SK-N-SH treated with all-trans-retinoic acid at 6 μM for 48 hours (cell line): ENCODE measurements around the gene SPATA33.

Source experiments
- ATAC-seq: fragments of 200-7000 bp; cut with Tn5 transposase; 3 replicates; pipeline ENCODE4 v1.9.1; 2020; ENCODE audit warnings: mild to moderate bottlenecking, moderate library complexity
- ARNTL ChIP-seq: fragments of 450-650 bp; formaldehyde crosslinking; IDR thresholded peaks from 2 replicates; pipeline ENCODE4 v1.5.0; 2020; ENCODE audit warnings: low read depth, mild to moderate bottlenecking, moderate library complexity, borderline replicate concordance
- CSDC2 ChIP-seq: fragments of 250-450 bp; sonication (Bioruptor Pico); IDR thresholded peaks from 2 replicates; pipeline ENCODE4 v1.5.0; 2020; ENCODE audit warnings: mild to moderate bottlenecking, moderate library complexity
- CSRNP3 ChIP-seq: fragments of 250-450 bp; sonication (Bioruptor Pico); IDR thresholded peaks from 2 replicates; pipeline ENCODE4 v1.5.1; 2021; ENCODE audit warnings: mild to moderate bottlenecking, moderate library complexity
- ISL1 ChIP-seq: fragments of 250-450 bp; sonication (Bioruptor Pico); IDR thresholded peaks from 2 replicates; pipeline ENCODE4 v2.1.2; 2022; ENCODE audit warnings: mild to moderate bottlenecking, moderate library complexity
- OSR1 ChIP-seq: fragments of 250-450 bp; sonication (Bioruptor Pico); IDR thresholded peaks from 2 replicates; pipeline ENCODE4 v1.8.0; 2022; ENCODE audit warnings: moderate library complexity, mild to moderate bottlenecking, inconsistent platforms
- PATZ1 ChIP-seq: fragments of 250-450 bp; sonication (Bioruptor Pico); IDR thresholded peaks from 2 replicates; pipeline ENCODE4 v1.8.0; 2020; ENCODE audit warnings: mild to moderate bottlenecking, moderate library complexity, borderline replicate concordance
- PPARA ChIP-seq: fragments of 250-450 bp; sonication (Bioruptor Pico); IDR thresholded peaks from 2 replicates; pipeline ENCODE4 v1.5.0; 2020; ENCODE audit warnings: mild to moderate bottlenecking, borderline replicate concordance
- RARB ChIP-seq: fragments of 250-450 bp; sonication (Bioruptor Pico); IDR thresholded peaks from 2 replicates; pipeline ENCODE4 v1.8.0; 2021; ENCODE audit warnings: mild to moderate bottlenecking, moderate library complexity
- SNAI2 ChIP-seq: fragments of 250-450 bp; sonication (Bioruptor Pico); IDR thresholded peaks from 2 replicates; pipeline ENCODE4 v1.5.0; 2020; ENCODE audit warnings: mild to moderate bottlenecking, moderate library complexity
- TCF4 ChIP-seq: fragments of 250-450 bp; sonication (Bioruptor Pico); IDR thresholded peaks from 2 replicates; pipeline ENCODE4 v1.8.0; 2021; ENCODE audit warnings: mild to moderate bottlenecking, moderate library complexity, borderline replicate concordance
- TOX ChIP-seq: fragments of 250-450 bp; sonication (Bioruptor Pico); IDR thresholded peaks from 2 replicates; pipeline ENCODE4 v1.8.0; 2021; ENCODE audit warnings: mild to moderate bottlenecking, moderate library complexity, borderline replicate concordance
- ZC3H10 ChIP-seq: fragments of 250-450 bp; sonication (Bioruptor Pico); IDR thresholded peaks from 2 replicates; pipeline ENCODE4 v1.5.1; 2021; ENCODE audit warnings: mild to moderate bottlenecking, moderate library complexity
- ZFP30 ChIP-seq: fragments of 450-650 bp; formaldehyde crosslinking; IDR thresholded peaks from 2 replicates; pipeline ENCODE4 v1.5.0; 2022; ENCODE audit warnings: mild to moderate bottlenecking, moderate library complexity
- ZNF565 ChIP-seq: fragments of 450-650 bp; formaldehyde crosslinking; conservative IDR thresholded peaks from 2 replicates; pipeline ENCODE4 v1.5.0; 2020; ENCODE audit warnings: low read depth, mild to moderate bottlenecking, moderate library complexity
- ZNF70 ChIP-seq: fragments of 450-650 bp; formaldehyde crosslinking; IDR thresholded peaks from 2 replicates; pipeline ENCODE4 v1.5.0; 2020; ENCODE audit warnings: mild to moderate bottlenecking, moderate library complexity
- ZNF8 ChIP-seq: fragments of 450-650 bp; formaldehyde crosslinking; IDR thresholded peaks from 2 replicates; pipeline ENCODE4 v1.5.0; 2020; ENCODE audit warnings: mild to moderate bottlenecking, moderate library complexity
- TF ChIP-seq, protein P1 (sequence below): fragments of 250-450 bp; sonication (Bioruptor Pico); IDR thresholded peaks from 2 replicates; pipeline ENCODE4 v1.5.0; 2020; ENCODE audit warnings: mild to moderate bottlenecking, moderate library complexity
- TF ChIP-seq, protein P2 (sequence below): fragments of 250-450 bp; sonication (Bioruptor Pico); IDR thresholded peaks from 2 replicates; pipeline ENCODE4 v1.8.0; 2021; ENCODE audit warnings: low read depth, mild to moderate bottlenecking, moderate library complexity, borderline replicate concordance

Gene SPATA33

GRCh38 chr16:89672177-89672941 lies 14.7 kb downstream of the SPATA33 start (continued):
- TF ChIP-seq, protein P1, sequence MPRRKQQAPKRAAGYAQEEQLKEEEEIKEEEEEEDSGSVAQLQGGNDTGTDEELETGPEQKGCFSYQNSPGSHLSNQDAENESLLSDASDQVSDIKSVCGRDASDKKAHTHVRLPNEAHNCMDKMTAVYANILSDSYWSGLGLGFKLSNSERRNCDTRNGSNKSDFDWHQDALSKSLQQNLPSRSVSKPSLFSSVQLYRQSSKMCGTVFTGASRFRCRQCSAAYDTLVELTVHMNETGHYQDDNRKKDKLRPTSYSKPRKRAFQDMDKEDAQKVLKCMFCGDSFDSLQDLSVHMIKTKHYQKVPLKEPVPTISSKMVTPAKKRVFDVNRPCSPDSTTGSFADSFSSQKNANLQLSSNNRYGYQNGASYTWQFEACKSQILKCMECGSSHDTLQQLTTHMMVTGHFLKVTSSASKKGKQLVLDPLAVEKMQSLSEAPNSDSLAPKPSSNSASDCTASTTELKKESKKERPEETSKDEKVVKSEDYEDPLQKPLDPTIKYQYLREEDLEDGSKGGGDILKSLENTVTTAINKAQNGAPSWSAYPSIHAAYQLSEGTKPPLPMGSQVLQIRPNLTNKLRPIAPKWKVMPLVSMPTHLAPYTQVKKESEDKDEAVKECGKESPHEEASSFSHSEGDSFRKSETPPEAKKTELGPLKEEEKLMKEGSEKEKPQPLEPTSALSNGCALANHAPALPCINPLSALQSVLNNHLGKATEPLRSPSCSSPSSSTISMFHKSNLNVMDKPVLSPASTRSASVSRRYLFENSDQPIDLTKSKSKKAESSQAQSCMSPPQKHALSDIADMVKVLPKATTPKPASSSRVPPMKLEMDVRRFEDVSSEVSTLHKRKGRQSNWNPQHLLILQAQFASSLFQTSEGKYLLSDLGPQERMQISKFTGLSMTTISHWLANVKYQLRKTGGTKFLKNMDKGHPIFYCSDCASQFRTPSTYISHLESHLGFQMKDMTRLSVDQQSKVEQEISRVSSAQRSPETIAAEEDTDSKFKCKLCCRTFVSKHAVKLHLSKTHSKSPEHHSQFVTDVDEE (CRISPR knock-in tag), result no peak
- no peak for TF ChIP-seq TCF4 (CRISPR knock-in tag)
- TF ChIP-seq ZNF565 (CRISPR knock-in tag), result no peak
- TF ChIP-seq ZFP30, result no peak
- TF ChIP-seq ISL1 (CRISPR knock-in tag), result no peak

DNA sequence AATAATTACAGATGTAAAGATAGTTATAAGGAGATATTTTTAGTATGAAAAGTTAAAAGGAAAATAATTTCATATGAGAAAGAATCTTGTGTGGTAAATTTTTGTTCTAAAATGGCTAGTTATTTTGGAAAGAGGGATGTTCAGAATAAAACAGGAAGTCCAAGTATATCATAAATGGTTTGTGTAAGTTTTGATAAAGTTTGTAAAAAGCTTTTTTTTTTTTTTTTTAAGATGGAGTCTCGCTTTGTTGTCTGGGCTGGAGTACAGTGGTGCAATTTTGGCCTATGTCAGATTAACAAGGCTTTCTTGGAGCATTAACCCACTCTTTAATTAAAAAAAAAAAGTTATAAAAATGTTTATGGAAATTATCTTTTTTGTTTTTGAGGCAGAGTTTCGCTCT lies 20.6 kb downstream of the SPATA33 start:
- no peak for ATAC-seq
- TF ChIP-seq SNAI2 (no peak), ZNF565 (CRISPR knock-in tag) (no peak), RARB (CRISPR knock-in tag) (no peak), CSDC2 (CRISPR knock-in tag) (no peak), ISL1 (CRISPR knock-in tag) (no peak), ARNTL (CRISPR knock-in tag) (no peak), ZC3H10 (CRISPR knock-in tag) (no peak), ZFP30 (no peak), TCF4 (CRISPR knock-in tag) (no peak), CSRNP3 (no peak)
- TF ChIP-seq, protein P1 (CRISPR knock-in tag), result no peak
- TF ChIP-seq, protein P2, sequence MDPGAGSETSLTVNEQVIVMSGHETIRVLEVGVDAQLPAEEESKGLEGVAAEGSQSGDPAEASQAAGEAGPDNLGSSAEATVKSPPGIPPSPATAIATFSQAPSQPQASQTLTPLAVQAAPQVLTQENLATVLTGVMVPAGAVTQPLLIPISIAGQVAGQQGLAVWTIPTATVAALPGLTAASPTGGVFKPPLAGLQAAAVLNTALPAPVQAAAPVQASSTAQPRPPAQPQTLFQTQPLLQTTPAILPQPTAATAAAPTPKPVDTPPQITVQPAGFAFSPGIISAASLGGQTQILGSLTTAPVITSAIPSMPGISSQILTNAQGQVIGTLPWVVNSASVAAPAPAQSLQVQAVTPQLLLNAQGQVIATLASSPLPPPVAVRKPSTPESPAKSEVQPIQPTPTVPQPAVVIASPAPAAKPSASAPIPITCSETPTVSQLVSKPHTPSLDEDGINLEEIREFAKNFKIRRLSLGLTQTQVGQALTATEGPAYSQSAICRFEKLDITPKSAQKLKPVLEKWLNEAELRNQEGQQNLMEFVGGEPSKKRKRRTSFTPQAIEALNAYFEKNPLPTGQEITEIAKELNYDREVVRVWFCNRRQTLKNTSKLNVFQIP, result no peak

GRCh38 chr16:89685916-89686315 lies 28.3 kb downstream of the SPATA33 start:
- ATAC-seq, result no peak
- no peak for TF ChIP-seq ZFP30

GRCh38 chr16:89686520-89687091 lies 29.0 kb downstream of the SPATA33 start, which contains the start of gene CDK10:
TSS of gene CDK10 (plus strand) at chr16:89686689. CDS start at chr16:89686711, 22 bp downstream.
- ATAC-seq, result peak; percentile 89
- no peak for TF ChIP-seq CSDC2 (CRISPR knock-in tag)
- TF ChIP-seq, protein P1 (CRISPR knock-in tag), result no peak
- no peak for TF ChIP-seq ARNTL (CRISPR knock-in tag)
- TF ChIP-seq TOX, result no peak
- no peak for TF ChIP-seq PATZ1
- no peak for TF ChIP-seq PPARA (CRISPR knock-in tag)
- no peak for TF ChIP-seq CSRNP3
- no peak for TF ChIP-seq RARB (CRISPR knock-in tag)
- no peak for TF ChIP-seq ZNF8 (CRISPR knock-in tag)
- no peak for TF ChIP-seq ZFP30
- TF ChIP-seq ZNF70 (CRISPR knock-in tag), result no peak
- no peak for TF ChIP-seq OSR1 (CRISPR knock-in tag)
- TF ChIP-seq SNAI2, result no peak
